LNCaP clone FGC (cell line): ENCODE results near the gene EXO5.

Experiments
- DNase-seq: peaks from one replicate; pipeline ENCODE4 v3.0.0-alpha.2; 2011; ENCODE audit warnings: low read depth
- H3K4me3 ChIP-seq: 2 replicates; pipeline ENCODE4 v1.5.1; 2011; ENCODE audit warnings: mild to moderate bottlenecking, low read depth, low read length, control low read depth
- CTCF ChIP-seq: IDR thresholded peaks from 2 replicates; pipeline ENCODE4 v1.5.1; 2012; ENCODE audit warnings: mild to moderate bottlenecking; ENCODE audit not compliant: control insufficient read depth, insufficient read depth; ENCODE audit errors: extremely low read depth

EXO5 gene

GRCh38 chr1:40531381-40532061 is 23.0 kb downstream of the EXO5 start, which contains the start of gene ZNF684:
Gene ZNF684, plus strand, starts transcription at chr1:40531637. Its CDS starts 1,530 bp downstream, at chr1:40533167.
- peak within 1 kb of the TSS; percentile 86 for H3K4me3 ChIP-seq
- DNase-seq, result peak; percentile 88
- TF ChIP-seq CTCF, result no peak

- peak overlapping the region; percentile 86 for H3K4me3 ChIP-seq
- no peak for TF ChIP-seq CTCF
- no peak for DNase-seq
These were observed 23.5 kb downstream of the EXO5 start for GRCh38 chr1:40532062-40532389.

- no peak for DNase-seq
- TF ChIP-seq CTCF, result peak; percentile 63
- no peak overlapping the region for H3K4me3 ChIP-seq
These were observed 24.4 kb downstream of the EXO5 start for GRCh38 chr1:40532844-40533424.

- H3K4me3 ChIP-seq, result no peak overlapping the region
- DNase-seq, result no peak
- TF ChIP-seq CTCF, result no peak
These were observed 26.0 kb downstream of the EXO5 start for GRCh38 chr1:40534589-40534988.

- DNase-seq, result no peak
- TF ChIP-seq CTCF, result no peak
- H3K4me3 ChIP-seq, result no peak overlapping the region
These were observed 27.2 kb downstream of the EXO5 start for GRCh38 chr1:40535732-40536131.

GRCh38 chr1:40539338-40539737 is 30.8 kb downstream of the EXO5 start:
- DNase-seq, result no peak
- no peak overlapping the region for H3K4me3 ChIP-seq
- no peak for TF ChIP-seq CTCF

- no peak for TF ChIP-seq CTCF
- H3K4me3 ChIP-seq, result no peak overlapping the region
- DNase-seq, result no peak
These were observed 38.4 kb downstream of the EXO5 start for GRCh38 chr1:40546957-40547356.
